ENCODE results near the gene APPL2. TPM values are rescaled to one million over a fixed set of nuclear protein-coding genes. Genes with fewer than 3 reads are reported as not detected.
"Not testable (repeated sequence)": the region's sequence is repeated elsewhere in the genome, so short reads cannot be mapped to it uniquely, and the experiment has no call there.

APPL2 gene
- total RNA-seq, 2 donors from 2014 or later = 18.9 to 19.7 TPM

- DNase-seq = no peak
- H3K36me3 Mint-ChIP-seq (ENCODE audit: insufficient read depth in 2 of 2) = no peaks in the 10 kb centered on the region
Measured at GRCh38 chr12:105271364-105271763, 35.4 kb upstream of the APPL2 start.

GRCh38 chr12:105270671-105271255 is 34.8 kb upstream of the APPL2 start:
- Mint-ChIP-seq H3K9me3 (no peaks in the 10 kb centered on the region), H3K27me3 (ENCODE audit: low read depth) (no peaks in the 10 kb centered on the region), H3K4me1 (ENCODE audit: low read depth) (no peaks in the 10 kb centered on the region), H3K4me3 (no peak overlapping the region), H3K27ac (no peak overlapping the region), H3K36me3 (ENCODE audit: insufficient read depth in 2 of 2) (no peaks in the 10 kb centered on the region)
- no peak for ATAC-seq (replicated peaks in 1 of 2)
- DNase-seq = no peak

More at GRCh38 chr12:105271364-105271763, 35.4 kb upstream of the APPL2 start:
- Mint-ChIP-seq H3K9me3 (no peaks in the 10 kb centered on the region), H3K4me1 (ENCODE audit: low read depth) (no peaks in the 10 kb centered on the region), H3K27ac (no peak overlapping the region), H3K27me3 (ENCODE audit: low read depth) (no peaks in the 10 kb centered on the region), H3K4me3 (no peak overlapping the region)
- no peak for ATAC-seq (replicated peaks in 1 of 2)

DNA sequence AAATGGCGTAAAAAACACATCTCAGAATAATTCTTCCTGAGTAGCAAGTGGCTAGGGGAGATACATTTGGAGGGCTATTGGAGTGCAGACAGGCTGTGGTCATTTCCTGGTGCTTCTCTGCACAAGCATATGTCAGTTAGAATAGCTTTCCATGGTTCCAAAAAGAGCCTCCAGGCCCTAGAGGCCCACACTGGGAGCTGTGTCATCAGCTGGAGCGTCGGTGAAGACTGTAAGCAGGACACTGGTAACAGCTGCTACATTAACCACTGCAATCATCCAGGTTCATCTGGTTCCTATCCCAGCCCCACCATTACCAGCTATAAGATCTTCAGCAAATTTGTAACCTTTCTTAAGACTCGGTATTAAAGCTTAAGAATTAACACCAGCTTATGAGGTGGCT is 31.7 kb upstream of the APPL2 start:
- no peaks in the 10 kb centered on the region for H3K27me3 Mint-ChIP-seq (ENCODE audit: low read depth)
- no peak overlapping the region for H3K27ac Mint-ChIP-seq
- H3K4me3 Mint-ChIP-seq = no peak overlapping the region
- H3K4me1 Mint-ChIP-seq (ENCODE audit: low read depth) = no peaks in the 10 kb centered on the region
- no peak for ATAC-seq (replicated peaks in 1 of 2)
- DNase-seq = no peak
- no peaks in the 10 kb centered on the region for H3K9me3 Mint-ChIP-seq
- no peaks in the 10 kb centered on the region for H3K36me3 Mint-ChIP-seq (ENCODE audit: insufficient read depth in 2 of 2)

DNA sequence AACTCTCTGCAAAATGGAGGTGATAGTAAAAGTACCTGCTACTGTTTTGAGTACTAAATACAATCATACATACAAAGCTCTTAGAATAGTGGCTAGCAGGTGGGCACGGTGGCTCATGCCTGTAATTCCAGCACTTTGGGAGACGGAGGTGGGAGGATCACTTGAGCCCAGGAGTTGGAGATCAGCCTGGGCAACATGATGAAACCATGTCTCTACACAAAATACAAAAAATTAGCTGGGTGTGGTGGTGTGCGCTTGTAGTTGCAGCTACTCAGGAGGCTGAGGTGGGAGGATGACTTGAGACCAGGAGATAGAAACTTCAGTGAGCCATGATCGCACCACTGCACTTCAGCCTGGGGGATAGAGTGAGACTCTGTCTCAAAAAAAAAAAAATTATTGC is 28.8 kb upstream of the APPL2 start:
- H3K9me3 Mint-ChIP-seq = no peaks in the 10 kb centered on the region
- no peaks in the 10 kb centered on the region for H3K36me3 Mint-ChIP-seq (ENCODE audit: insufficient read depth in 2 of 2)
- H3K4me3 Mint-ChIP-seq = no peak overlapping the region
- no peaks in the 10 kb centered on the region for H3K4me1 Mint-ChIP-seq (ENCODE audit: low read depth)
- no peak for DNase-seq
- no peak for ATAC-seq (replicated peaks in 1 of 2)
- peaks cover 4% of the 10 kb centered on the region for H3K27me3 Mint-ChIP-seq (ENCODE audit: low read depth)
- no peak overlapping the region for H3K27ac Mint-ChIP-seq

- Mint-ChIP-seq H3K36me3 (ENCODE audit: insufficient read depth in 2 of 2) (no peaks in the 10 kb centered on the region), H3K27me3 (ENCODE audit: low read depth) (peaks cover 4% of the 10 kb centered on the region), H3K4me1 (ENCODE audit: low read depth) (no peaks in the 10 kb centered on the region), H3K4me3 (no peak overlapping the region), H3K27ac (no peak overlapping the region), H3K9me3 (no peaks in the 10 kb centered on the region)
- ATAC-seq (replicated peaks in 1 of 2) (no peak), DNase-seq (no peak)
Measured at GRCh38 chr12:105262461-105263184, 26.6 kb upstream of the APPL2 start.

GRCh38 chr12:105261010-105261409 is 25.0 kb upstream of the APPL2 start:
- DNase-seq = no peak
- Mint-ChIP-seq H3K27ac (no peak overlapping the region), H3K4me3 (no peak overlapping the region), H3K9me3 (no peaks in the 10 kb centered on the region), H3K4me1 (ENCODE audit: low read depth) (peaks cover 3% of the 10 kb centered on the region), H3K36me3 (ENCODE audit: insufficient read depth in 2 of 2) (no peaks in the 10 kb centered on the region), H3K27me3 (ENCODE audit: low read depth) (peaks cover 4% of the 10 kb centered on the region)
- ATAC-seq (replicated peaks in 1 of 2) = no peak

DNA sequence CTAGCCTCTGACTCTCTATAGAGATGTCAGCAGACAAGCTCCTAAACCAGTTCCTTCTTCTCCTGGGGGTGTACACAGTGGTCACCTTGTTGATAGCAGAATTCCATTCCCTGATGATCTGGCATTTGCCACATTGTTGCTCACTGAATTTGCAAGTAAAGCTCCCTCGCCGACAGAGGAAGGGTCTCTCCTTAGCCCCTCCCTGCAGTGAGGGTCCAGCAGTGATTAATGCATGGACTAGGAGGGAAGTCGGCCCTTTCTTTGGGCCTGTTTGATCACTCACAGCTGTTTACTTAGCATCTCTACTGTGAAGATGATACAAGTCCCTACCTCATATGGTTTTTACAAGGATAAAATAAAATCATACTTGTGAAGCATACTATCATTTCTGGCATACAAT is 23.3 kb upstream of the APPL2 start:
- ATAC-seq (replicated peaks in 1 of 2) (no peak), DNase-seq (no peak)
- Mint-ChIP-seq H3K27ac (no peak overlapping the region), H3K4me1 (ENCODE audit: low read depth) (peaks cover 8% of the 10 kb centered on the region), H3K4me3 (no peak overlapping the region), H3K36me3 (ENCODE audit: insufficient read depth in 2 of 2) (no peaks in the 10 kb centered on the region), H3K9me3 (no peaks in the 10 kb centered on the region), H3K27me3 (ENCODE audit: low read depth) (peaks cover 4% of the 10 kb centered on the region)

DNA sequence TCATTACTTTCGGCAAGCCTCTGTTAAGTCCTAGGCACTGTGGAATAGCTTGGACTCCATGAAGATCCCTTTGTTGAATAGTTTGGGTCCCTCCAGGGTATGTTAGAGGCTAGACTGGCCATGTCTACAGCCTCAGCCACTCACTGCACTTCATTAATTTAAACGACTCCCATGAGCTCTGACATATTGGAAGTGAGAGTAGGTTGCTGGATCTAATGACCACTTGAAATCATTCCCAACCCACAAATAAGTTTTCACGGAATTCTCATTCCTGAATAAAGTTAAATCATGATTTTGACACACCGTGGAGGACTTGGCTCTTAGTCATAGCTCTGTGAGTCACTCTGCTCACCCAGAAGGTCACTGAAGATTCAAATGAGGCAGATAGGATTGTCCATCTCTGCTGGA is 21.4 kb upstream of the APPL2 start:
- ATAC-seq (replicated peaks in 1 of 2) (no peak), DNase-seq (no peak)
- Mint-ChIP-seq H3K9me3 (no peaks in the 10 kb centered on the region), H3K4me3 (no peak overlapping the region), H3K36me3 (ENCODE audit: insufficient read depth in 2 of 2) (no peaks in the 10 kb centered on the region), H3K27me3 (ENCODE audit: low read depth) (peaks cover 4% of the 10 kb centered on the region), H3K27ac (no peak overlapping the region), H3K4me1 (ENCODE audit: low read depth) (peaks cover 15% of the 10 kb centered on the region)

GRCh38 chr12:105256921-105257320 is 20.9 kb upstream of the APPL2 start:
- Mint-ChIP-seq H3K9me3 (no peaks in the 10 kb centered on the region), H3K4me1 (ENCODE audit: low read depth) (peaks cover 15% of the 10 kb centered on the region), H3K36me3 (ENCODE audit: insufficient read depth in 2 of 2) (no peaks in the 10 kb centered on the region), H3K27ac (no peak overlapping the region), H3K27me3 (ENCODE audit: low read depth) (peaks cover 1% of the 10 kb centered on the region), H3K4me3 (no peak overlapping the region)
- ATAC-seq (replicated peaks in 1 of 2) = no peak
- no peak for DNase-seq

- H3K4me1 Mint-ChIP-seq (ENCODE audit: low read depth) = peaks cover 15% of the 10 kb centered on the region
- not testable (repeated sequence) for H3K9me3 Mint-ChIP-seq; H3K36me3 Mint-ChIP-seq (ENCODE audit: insufficient read depth in 2 of 2); H3K27ac Mint-ChIP-seq; H3K27me3 Mint-ChIP-seq (ENCODE audit: low read depth); ATAC-seq (replicated peaks in 1 of 2); DNase-seq; H3K4me3 Mint-ChIP-seq
Measured at GRCh38 chr12:105256431-105256830, 20.5 kb upstream of the APPL2 start.

DNA sequence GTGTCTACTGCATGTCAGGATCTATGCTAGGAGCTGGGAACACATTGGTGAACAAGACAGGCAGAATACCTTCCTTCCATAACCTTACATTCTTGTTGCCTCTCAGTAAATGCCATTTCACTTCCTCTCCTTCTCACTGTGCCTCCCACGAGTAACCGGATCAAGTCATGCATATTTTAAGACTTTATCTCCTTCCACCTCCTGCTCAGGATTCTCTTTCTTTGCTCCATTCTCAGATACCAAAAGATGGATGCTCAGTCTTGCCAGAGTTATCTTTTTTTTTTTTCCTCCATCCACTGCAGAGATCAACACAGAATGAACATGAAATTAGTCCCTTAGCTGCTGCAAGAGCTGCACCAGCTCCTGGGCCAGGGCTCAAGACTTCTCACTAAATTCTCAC is 20.0 kb upstream of the APPL2 start:
- DNase-seq (no peak), ATAC-seq (replicated peaks in 1 of 2) (no peak)
- H3K4me1 Mint-ChIP-seq (ENCODE audit: low read depth) = peaks cover 15% of the 10 kb centered on the region
- no peak overlapping the region for H3K27ac Mint-ChIP-seq
- no peaks in the 10 kb centered on the region for H3K36me3 Mint-ChIP-seq (ENCODE audit: insufficient read depth in 2 of 2)
- H3K9me3 Mint-ChIP-seq = no peaks in the 10 kb centered on the region
- no peak overlapping the region for H3K4me3 Mint-ChIP-seq
- H3K27me3 Mint-ChIP-seq (ENCODE audit: low read depth) = no peaks in the 10 kb centered on the region

DNA sequence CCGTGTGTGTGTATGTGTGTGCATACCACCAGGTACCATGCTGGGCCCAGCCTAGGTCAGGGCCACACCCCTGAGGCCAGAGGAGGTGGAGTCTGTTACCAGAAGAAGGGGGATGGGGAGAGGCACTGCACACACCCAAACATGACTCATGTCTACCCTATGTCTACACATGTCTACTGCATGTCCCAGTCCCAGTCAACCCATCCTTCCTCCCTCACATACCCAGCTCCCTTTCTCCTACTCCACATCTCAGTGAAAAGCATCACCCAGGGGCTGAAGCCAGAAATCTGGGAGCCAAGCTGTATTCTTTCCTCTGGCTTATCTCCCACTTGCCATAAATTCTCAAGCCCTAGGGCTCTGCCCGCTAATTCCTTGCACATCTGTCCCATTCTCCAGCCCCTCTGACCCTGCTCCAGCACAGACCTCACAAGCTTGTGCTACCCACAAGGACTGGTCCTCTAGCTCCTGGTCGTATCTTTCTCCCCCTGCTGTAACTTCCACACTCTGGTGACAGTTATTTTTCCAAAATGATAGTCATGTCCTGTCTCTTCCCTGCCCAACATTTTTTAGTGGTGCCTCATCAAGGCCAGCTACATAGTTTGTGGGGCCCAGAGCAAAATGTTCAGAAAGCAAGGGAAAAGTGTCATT is 18.0 kb upstream of the APPL2 start:
- DNase-seq (no peak), ATAC-seq (replicated peaks in 1 of 2) (peak; percentile 58 to 62)
- peaks cover 15% of the 10 kb centered on the region for H3K4me1 Mint-ChIP-seq (ENCODE audit: low read depth)
- no peaks in the 10 kb centered on the region for H3K9me3 Mint-ChIP-seq
- H3K4me3 Mint-ChIP-seq = no peak overlapping the region
- no peak overlapping the region for H3K27ac Mint-ChIP-seq
- H3K27me3 Mint-ChIP-seq (ENCODE audit: low read depth) = no peaks in the 10 kb centered on the region
- H3K36me3 Mint-ChIP-seq (ENCODE audit: insufficient read depth in 2 of 2) = no peaks in the 10 kb centered on the region

DNA sequence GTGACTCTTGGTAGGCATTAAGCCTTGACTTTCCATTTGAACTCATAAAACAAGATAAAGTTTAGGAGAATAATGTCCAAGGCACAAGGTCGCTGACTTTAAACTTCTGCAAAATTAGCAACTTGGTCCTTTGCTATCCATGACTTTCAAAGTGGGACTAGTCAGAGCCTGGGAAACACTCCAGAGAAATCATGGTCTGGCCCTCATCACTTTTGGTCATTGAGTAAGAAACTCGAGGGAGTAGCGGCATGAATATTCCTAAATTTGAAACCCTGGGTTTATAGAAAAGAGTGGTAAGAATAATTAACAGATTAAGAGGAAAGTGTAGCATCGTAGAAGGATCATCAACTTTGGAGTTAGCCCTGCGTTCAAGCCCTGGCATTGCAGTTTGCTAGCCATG is 16.9 kb upstream of the APPL2 start:
- peaks cover 15% of the 10 kb centered on the region for H3K4me1 Mint-ChIP-seq (ENCODE audit: low read depth)
- ATAC-seq (replicated peaks in 1 of 2) = no peak
- H3K27me3 Mint-ChIP-seq (ENCODE audit: low read depth) = no peaks in the 10 kb centered on the region
- no peak for DNase-seq
- no peak overlapping the region for H3K27ac Mint-ChIP-seq
- no peak overlapping the region for H3K4me3 Mint-ChIP-seq
- H3K9me3 Mint-ChIP-seq = no peaks in the 10 kb centered on the region
- peaks cover 0 to 1% of the 10 kb centered on the region in 2 donors for H3K36me3 Mint-ChIP-seq (ENCODE audit: insufficient read depth in 2 of 2)

All from activated T-cell treated with anti-CD3 and anti-CD28 coated beads, Interleukin-2, amount 50 U/mL, for 72 hours (primary cell).